ENCODE data around the gene RPL18. TPM values are rescaled to one million over a fixed set of nuclear protein-coding genes. Genes with fewer than 3 reads are reported as not detected.

The RPL18 gene
- total RNA-seq, 2 experiments from 2014 or later, result 2,026 to 2,191 TPM

DNA sequence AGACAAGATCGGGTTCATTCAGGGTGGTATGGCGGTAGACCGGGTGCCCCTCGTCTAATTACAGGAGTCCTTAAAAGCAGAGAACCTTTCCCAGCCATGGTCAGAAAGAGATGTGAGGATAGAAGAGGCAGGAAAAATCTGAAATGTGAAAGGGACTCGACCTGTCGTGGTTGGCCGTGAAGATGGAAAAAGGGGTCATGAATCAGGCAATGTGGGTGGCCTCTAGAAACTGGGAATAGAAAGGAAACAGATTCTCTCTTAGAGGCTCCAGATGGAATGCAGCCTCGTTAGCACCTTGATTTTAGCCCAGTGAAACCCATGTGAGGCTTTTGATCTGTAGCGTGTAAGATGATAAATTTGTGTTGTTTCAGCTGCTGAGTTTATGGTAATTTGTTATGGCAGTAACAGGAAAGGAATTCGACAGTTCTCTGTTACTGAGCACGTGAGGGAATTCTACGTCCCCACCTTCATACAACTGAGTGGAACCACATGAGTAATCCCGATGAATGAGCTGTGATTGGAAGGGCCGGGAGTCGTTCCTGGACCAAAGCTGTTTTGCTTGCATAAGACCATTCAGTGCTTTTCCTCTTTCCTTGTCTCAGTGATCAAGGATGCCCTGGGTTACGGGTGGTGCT lies 38.0 kb upstream of the RPL18 start:
- no peak overlapping the region for H3K4me3 Mint-ChIP-seq
- intact Hi-C loops (cut with DNase I, micrococcal nuclease), result no loop called here
- no peak for ATAC-seq
- ChIA-PET POLR2A (no interaction called here), CTCF (interaction anchor here (1.4 to 2.3 kb wide), 2 partner anchors 11 to 19 kb away, joined by 5 to 6 read pairs; partner anchors contain the start of gene CA11)
- no peak overlapping the region for H3K27ac Mint-ChIP-seq
- no peak for DNase-seq
- H3K27me3 Mint-ChIP-seq, result no peaks in the 10 kb centered on the region
- H3K9me3 Mint-ChIP-seq (ENCODE audit: low read depth), result no peaks in the 10 kb centered on the region
- H3K4me1 Mint-ChIP-seq, result peaks cover 14% of the 10 kb centered on the region
- no peaks in the 10 kb centered on the region for H3K36me3 Mint-ChIP-seq (ENCODE audit: low read depth)

DNA sequence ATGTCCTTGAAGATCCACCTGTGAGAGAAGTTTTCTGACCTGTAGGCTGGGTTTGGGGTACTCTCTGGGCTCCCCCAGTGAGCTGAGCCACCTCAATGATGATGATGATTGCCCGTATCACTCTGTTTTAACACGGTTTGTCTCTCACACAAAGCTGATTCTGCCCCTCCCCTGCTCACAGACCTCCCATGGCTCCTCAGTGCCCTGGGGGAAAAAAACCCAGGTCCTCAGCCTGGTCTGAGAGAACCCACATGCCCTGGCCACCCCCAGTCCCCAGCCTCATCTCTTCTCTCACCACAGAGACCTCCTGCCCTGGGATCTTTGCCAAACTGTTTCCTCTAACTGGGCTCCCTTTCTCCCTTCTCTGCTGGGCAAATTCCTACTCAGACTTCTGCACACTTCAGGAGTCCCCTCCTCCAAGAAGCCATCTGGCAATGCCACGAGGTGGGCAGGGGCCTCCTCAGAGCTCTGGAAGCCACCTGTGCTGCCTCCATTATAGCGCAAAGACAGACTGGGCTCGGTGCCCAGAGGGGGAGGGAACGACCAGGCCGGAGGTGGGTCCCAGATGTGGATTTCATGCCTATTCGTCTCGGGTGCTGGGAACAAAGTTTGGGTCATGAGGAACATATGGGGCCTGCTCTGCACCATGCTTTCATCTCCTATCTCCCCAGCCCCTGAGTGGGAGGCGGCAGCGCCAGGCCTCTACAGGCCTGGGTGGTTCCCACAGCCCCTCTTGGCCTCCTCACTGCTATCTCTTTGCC lies 35.5 kb upstream of the RPL18 start:
- Mint-ChIP-seq H3K4me3 (no peak overlapping the region), H3K27ac (no peak overlapping the region), H3K4me1 (peaks cover 16% of the 10 kb centered on the region), H3K9me3 (ENCODE audit: low read depth) (no peaks in the 10 kb centered on the region), H3K36me3 (ENCODE audit: low read depth) (no peaks in the 10 kb centered on the region), H3K27me3 (no peaks in the 10 kb centered on the region)
- POLR2A ChIA-PET, result no interaction called here
- CTCF ChIA-PET, result no interaction called here
- ATAC-seq (no peak), DNase-seq (no peak)
- intact Hi-C loops (cut with DNase I, micrococcal nuclease), result no loop called here

DNA sequence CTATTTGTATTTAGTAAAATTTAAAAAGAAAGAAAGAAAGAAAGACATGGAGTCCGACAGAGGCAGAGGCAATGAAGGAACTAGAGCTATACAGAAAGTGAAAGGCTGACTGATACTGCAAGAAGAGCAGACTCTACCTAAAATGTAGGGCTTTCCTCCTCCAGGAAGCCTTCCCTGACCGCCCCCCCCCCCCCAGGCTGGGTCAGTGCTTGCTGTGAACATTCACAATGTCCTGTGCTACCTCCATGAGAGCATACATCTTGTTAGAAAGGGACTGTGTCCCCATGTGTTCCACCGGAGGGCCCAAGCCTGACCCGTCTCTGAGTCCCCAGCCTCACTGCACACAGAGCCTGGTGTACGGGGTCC lies 32.7 kb upstream of the RPL18 start:
- Mint-ChIP-seq H3K4me1 (peaks cover 36% of the 10 kb centered on the region), H3K27me3 (no peaks in the 10 kb centered on the region), H3K27ac (no peak overlapping the region), H3K4me3 (no peak overlapping the region), H3K9me3 (ENCODE audit: low read depth) (no peaks in the 10 kb centered on the region), H3K36me3 (ENCODE audit: low read depth) (no peaks in the 10 kb centered on the region)
- ChIA-PET CTCF (no interaction called here), POLR2A (interaction anchor here (0.6 kb wide), 1 partner anchor 186 kb away, joined by 4 read pairs; no protein-coding TSS in a partner anchor)
- intact Hi-C loops (cut with DNase I, micrococcal nuclease), result no loop called here
- no peak for ATAC-seq
- DNase-seq, result no peak

DNA sequence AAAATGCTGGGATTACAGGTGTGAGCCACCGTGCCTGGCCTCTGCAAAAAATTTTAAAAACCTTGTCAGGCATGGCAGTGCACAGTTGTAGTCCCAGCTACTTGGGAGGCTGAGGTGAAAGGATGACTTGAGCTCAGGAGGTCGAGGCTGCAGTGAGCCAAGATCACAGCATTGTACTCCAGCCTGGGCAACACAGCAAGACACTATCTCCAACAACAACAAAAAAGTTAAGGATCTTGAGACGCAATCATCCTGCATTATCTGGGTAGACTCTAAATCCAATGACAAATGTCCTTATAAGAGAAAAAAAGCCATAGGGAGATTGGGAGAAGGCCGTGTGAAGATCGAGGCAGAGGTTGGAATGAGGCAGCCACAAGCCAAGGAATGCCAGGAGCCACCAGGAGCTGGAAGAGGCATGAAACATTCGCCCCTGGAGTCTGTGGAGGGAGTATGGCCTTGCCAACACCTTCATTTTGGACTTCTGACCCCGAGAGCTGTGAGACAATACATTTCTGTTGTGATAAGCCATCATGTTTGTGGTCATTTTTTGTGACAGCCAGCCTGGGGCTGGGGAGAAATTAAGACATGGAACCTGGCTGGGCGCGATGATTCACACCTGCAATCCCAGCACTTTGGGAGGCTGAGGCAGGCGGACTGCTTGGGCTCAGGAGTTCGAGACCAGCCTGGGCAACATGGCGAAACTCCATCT lies 32.1 kb upstream of the RPL18 start:
- CTCF ChIA-PET, result interaction anchor here (0.8 kb wide), 1 partner anchor 140 kb away, joined by 4 read pairs; no protein-coding TSS in a partner anchor
- intact Hi-C loops (cut with DNase I, micrococcal nuclease), result no loop called here
- H3K4me1 Mint-ChIP-seq, result peaks cover 39% of the 10 kb centered on the region

DNA sequence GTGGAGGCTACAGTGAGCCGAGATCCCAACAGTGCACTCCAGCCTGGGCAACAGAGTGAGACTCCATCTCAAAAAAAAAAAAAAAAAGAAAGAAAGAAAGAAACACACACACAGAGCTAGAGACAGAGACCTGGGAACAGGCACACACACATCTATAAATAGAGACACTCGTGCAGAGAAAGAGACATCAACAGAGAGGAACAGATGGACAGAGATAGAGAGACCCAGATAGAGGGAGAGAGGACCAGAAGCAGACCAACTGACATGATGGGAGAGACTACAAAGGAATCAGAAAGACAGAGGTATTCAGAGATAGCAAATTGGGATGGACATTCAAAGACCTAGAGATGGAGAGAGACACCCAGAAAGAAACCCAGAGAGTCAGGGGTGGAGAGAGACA lies 29.2 kb upstream of the RPL18 start:
- CTCF ChIA-PET, result interaction anchor here (0.6 kb wide), 1 partner anchor 28 kb away, joined by 3 read pairs; no protein-coding TSS in a partner anchor
- no peak overlapping the region for H3K4me3 Mint-ChIP-seq

More for the DNA sequence above, 32.1 kb upstream of the RPL18 start:
- Mint-ChIP-seq H3K27me3 (no peaks in the 10 kb centered on the region), H3K36me3 (ENCODE audit: low read depth) (no peaks in the 10 kb centered on the region), H3K4me3 (no peak overlapping the region), H3K9me3 (ENCODE audit: low read depth) (no peaks in the 10 kb centered on the region), H3K27ac (no peak overlapping the region)
- POLR2A ChIA-PET, result interaction anchor here (0.6 kb wide), 1 partner anchor 186 kb away, joined by 4 read pairs; no protein-coding TSS in a partner anchor
- ATAC-seq, result no peak
- no peak for DNase-seq

DNA sequence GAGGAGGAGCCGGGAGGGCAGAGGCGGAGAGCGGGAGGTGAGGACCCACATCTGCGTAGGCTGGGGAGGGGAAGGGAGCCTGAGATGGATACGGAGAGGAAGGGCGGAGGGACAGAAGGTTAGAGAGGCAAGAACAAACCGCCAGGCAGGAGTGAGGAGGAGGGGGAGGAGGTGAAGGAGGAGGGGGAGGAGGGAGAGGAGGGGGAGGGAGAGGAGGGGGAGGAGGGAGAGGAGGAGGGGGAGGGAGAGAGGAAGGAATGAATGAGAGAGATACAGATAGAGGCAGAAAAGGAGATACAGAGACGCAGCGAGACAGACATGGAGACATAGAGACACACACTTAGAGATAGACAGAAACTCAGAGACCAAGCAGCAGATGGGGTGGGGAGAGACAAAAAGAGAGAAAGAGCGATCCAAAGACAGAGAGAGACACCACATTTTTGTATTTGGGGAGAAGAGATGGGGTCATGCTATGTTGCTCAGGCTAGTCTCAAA lies 27.8 kb upstream of the RPL18 start:
- no peaks in the 10 kb centered on the region for H3K36me3 Mint-ChIP-seq (ENCODE audit: low read depth)
- ChIA-PET POLR2A (interaction anchor here (1.7 kb wide), 1 partner anchor 12 kb away, joined by 7 read pairs; no protein-coding TSS in a partner anchor), CTCF (interaction anchor here (1.0 to 2.4 kb wide), 6 partner anchors 12 to 347 kb away, joined by 3 to 13 read pairs (median 4); partner anchors contain the start of genes GYS1 and RUVBL2)
- ATAC-seq (no peak), DNase-seq (no peak)
- H3K4me3 Mint-ChIP-seq, result peak overlapping the region; percentile 79
- intact Hi-C loops (cut with DNase I, micrococcal nuclease), result loop anchor here (1.0 to 5.0 kb wide), 13 partner anchors 8 to 347 kb away; partner anchors contain the start of genes GYS1 (in 1 of the 2), RPL18 (in 1 of the 2), RUVBL2 (in 1 of the 2) and SPHK2 (in 1 of the 2)
- H3K27me3 Mint-ChIP-seq, result no peaks in the 10 kb centered on the region
- peak overlapping the region; percentile 70 for H3K27ac Mint-ChIP-seq
- peaks cover 46% of the 10 kb centered on the region for H3K4me1 Mint-ChIP-seq
- H3K9me3 Mint-ChIP-seq (ENCODE audit: low read depth), result no peaks in the 10 kb centered on the region

More for the DNA sequence above, 29.2 kb upstream of the RPL18 start:
- Mint-ChIP-seq H3K9me3 (ENCODE audit: low read depth) (no peaks in the 10 kb centered on the region), H3K4me1 (peaks cover 55% of the 10 kb centered on the region), H3K27ac (peak overlapping the region; percentile 40), H3K36me3 (ENCODE audit: low read depth) (no peaks in the 10 kb centered on the region), H3K27me3 (no peaks in the 10 kb centered on the region)
- POLR2A ChIA-PET, result no interaction called here
- DNase-seq (no peak), ATAC-seq (no peak)
- intact Hi-C loops (cut with DNase I, micrococcal nuclease), result loop anchor here in 1 of 2 experiments (5.0 kb wide), 1 partner anchor 194 kb away; no protein-coding TSS in a partner anchor

DNA sequence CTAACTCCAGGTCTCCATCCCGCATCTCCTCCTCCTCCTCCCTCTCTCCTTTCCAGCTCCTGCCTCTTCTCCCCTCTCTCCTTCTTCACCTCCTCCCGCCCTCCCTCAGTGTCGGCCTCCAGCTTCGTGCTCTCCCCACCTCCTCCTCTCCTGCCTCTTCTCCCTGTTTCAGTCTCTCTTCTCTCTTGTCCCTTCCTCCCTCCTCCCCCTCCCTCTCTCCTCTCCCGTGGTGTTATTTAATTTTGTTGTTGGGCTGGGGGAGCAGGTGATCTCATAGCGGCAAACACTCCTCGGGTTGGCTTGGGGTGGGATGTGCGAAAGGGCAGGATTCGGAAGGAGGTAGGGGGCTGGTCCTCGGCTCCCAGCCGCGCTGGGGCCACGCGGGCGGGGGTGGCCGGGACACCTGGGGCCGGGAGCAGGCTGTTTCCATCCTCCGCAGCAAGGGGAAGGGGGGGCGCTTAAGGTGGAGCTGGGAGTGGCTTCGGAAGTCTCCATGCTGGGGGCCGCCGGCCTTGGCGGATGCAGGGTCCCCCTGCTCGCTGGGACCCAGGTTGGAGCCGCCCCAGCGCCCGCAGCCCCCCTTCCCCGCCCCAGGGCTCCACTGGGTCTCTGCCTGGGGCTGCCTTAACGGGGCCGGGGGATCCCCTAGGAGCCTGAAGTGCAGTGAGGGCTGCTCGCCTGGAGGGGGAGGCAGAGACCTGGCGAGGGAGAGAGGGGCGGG lies 27.2 kb upstream of the RPL18 start, which contains the start of gene CA11:
Gene CA11, minus strand, starts transcription at position 187 of the 721 bp plus-strand sequence. CDS start 555 bp downstream, outside the sequence.
- H3K27ac Mint-ChIP-seq, result peak within 1 kb of the TSS; percentile 88
- H3K4me1 Mint-ChIP-seq, result peaks cover 44% of the 10 kb centered on the region
- no peaks in the 10 kb centered on the region for H3K27me3 Mint-ChIP-seq
- H3K36me3 Mint-ChIP-seq (ENCODE audit: low read depth), result no peaks in the 10 kb centered on the region
- DNase-seq (peak; percentile 96), ATAC-seq (peak; percentile 85)
- no peaks in the 10 kb centered on the region for H3K9me3 Mint-ChIP-seq (ENCODE audit: low read depth)
- intact Hi-C loops (cut with DNase I, micrococcal nuclease), result loop anchor here (1.0 to 5.0 kb wide), 13 partner anchors 8 to 347 kb away; partner anchors contain the start of genes GYS1 (in 1 of the 2), RPL18 (in 1 of the 2), RUVBL2 (in 1 of the 2) and SPHK2 (in 1 of the 2)
- H3K4me3 Mint-ChIP-seq, result peak within 1 kb of the TSS; percentile 79
- POLR2A ChIA-PET, result interaction anchor here (1.2 to 2.2 kb wide), 3 partner anchors 12 to 347 kb away, joined by 4 to 9 read pairs (median 7); partner anchors contain the start of genes GYS1, RPL18, RUVBL2 and SPHK2
- CTCF ChIA-PET, result interaction anchor here (0.6 to 2.4 kb wide), 12 partner anchors 12 to 347 kb away, joined by 3 to 13 read pairs (median 4); partner anchors contain the start of genes GYS1 and RUVBL2

DNA sequence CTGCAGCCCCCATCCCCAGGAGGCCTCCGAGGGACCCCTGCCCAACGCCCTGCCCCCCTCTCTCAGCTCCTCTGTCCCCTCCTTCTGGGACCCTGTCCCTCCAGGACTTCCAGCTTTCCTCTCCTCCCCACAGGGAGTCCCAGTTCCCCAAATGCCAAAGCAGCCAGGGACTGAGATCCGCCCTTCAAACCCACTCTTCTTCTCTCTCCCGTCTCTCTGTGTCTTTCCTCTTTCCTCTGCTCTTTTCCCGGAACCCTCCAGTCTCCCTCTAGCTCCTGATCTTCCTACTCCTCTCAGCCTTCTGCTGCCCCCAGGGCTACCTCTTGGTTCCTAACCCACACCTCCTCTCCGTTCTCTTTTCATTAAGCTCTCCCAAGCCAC lies 26.6 kb upstream of the RPL18 start:
- no peak for DNase-seq
- Mint-ChIP-seq H3K27me3 (no peaks in the 10 kb centered on the region), H3K9me3 (ENCODE audit: low read depth) (no peaks in the 10 kb centered on the region), H3K27ac (peak overlapping the region; percentile 88), H3K36me3 (ENCODE audit: low read depth) (no peaks in the 10 kb centered on the region), H3K4me1 (peaks cover 42% of the 10 kb centered on the region), H3K4me3 (peak overlapping the region; percentile 79)
- ChIA-PET CTCF (interaction anchor here (0.6 to 2.4 kb wide), 14 partner anchors 11 to 348 kb away, joined by 3 to 13 read pairs (median 4); partner anchors contain the start of genes GYS1, RPL18, RUVBL2 and SPHK2), POLR2A (interaction anchor here (1.2 to 2.2 kb wide), 3 partner anchors 11 to 348 kb away, joined by 4 to 9 read pairs (median 7); partner anchors contain the start of genes GYS1, RPL18, RUVBL2 and SPHK2)
- intact Hi-C loops (cut with DNase I, micrococcal nuclease), result loop anchor here in 1 of 2 experiments (5.0 kb wide), 1 partner anchor 197 kb away; no protein-coding TSS in a partner anchor
- no peak for ATAC-seq

DNA sequence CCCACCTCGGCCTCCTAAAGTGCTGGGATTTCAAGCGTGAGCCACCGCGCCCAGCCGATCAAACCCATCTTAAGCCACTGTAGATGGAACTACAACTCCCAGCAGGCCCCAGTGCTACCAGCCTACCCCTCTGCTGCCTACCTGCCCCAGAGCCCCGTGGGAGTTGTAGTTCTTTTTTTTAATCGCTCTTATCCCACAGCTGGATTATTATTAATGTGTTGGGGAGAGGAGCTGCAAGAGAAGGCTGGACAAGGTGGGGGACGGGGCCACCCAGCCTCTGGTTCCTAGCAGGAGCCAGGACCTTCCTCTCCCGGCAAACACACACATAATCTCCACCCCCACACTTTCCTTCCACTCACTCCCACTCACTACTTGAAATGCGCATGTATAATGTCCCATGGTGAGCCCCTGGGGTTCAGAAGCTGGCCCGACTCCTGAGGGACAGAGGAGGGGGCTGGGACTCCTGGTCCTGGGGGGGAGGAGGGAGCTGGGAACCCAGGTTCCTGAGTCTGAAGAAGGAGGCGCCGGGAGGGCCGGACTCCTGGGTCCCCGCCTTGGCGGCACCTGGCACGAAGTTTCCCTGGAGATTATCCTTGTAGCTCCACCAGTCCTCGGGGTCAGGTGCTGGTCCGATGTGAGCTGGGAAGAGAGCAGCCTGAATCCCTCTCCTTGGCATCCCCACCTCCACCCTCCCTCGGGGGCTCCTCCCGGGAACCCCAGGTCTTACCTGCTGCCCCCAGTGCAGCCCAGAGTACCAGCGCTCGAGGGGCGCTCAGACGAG lies 26.1 kb upstream of the RPL18 start:
- CTCF ChIA-PET, result interaction anchor here (0.6 to 2.4 kb wide), 9 partner anchors 11 to 327 kb away, joined by 3 to 13 read pairs (median 4); partner anchors contain the start of genes HSD17B14, RPL18 and SPHK2
- no peaks in the 10 kb centered on the region for H3K9me3 Mint-ChIP-seq (ENCODE audit: low read depth)
- peaks cover 43% of the 10 kb centered on the region for H3K4me1 Mint-ChIP-seq
- intact Hi-C loops (cut with DNase I, micrococcal nuclease), result loop anchor here in 1 of 2 experiments (5.0 kb wide), 1 partner anchor 197 kb away; no protein-coding TSS in a partner anchor
- H3K27ac Mint-ChIP-seq, result peak overlapping the region; percentile 88
- no peaks in the 10 kb centered on the region for H3K27me3 Mint-ChIP-seq
- peak; percentile 88 for DNase-seq
- H3K36me3 Mint-ChIP-seq (ENCODE audit: low read depth), result no peaks in the 10 kb centered on the region
- ATAC-seq, result peak; percentile 67
- peak overlapping the region; percentile 79 for H3K4me3 Mint-ChIP-seq
- POLR2A ChIA-PET, result interaction anchor here (1.2 to 2.2 kb wide), 3 partner anchors 11 to 348 kb away, joined by 4 to 9 read pairs (median 7); partner anchors contain the start of genes GYS1, RPL18, RUVBL2 and SPHK2
